Measurements from ENCODE around the gene MORN1.

GRCh38 chr1:2292725-2293450, 98.5 kb downstream of the MORN1 start:
- TF ChIP-seq CTCF (IDR thresholded peaks at IDR 0.05; ENCODE audit: low read depth, low read length, poor library complexity, severe bottlenecking) (no peak), EZH2phosphoT487 (IDR thresholded peaks at IDR 0.05; ENCODE audit: borderline replicate concordance, low read length) (no peak)
